Measurements from ENCODE around the gene SVIL. TPM values are rescaled to one million over a fixed set of nuclear protein-coding genes. Genes with fewer than 3 reads are reported as not detected.

The SVIL gene
- total RNA-seq, 2 donors from 2014 or later, result 349 to 483 TPM

DNA sequence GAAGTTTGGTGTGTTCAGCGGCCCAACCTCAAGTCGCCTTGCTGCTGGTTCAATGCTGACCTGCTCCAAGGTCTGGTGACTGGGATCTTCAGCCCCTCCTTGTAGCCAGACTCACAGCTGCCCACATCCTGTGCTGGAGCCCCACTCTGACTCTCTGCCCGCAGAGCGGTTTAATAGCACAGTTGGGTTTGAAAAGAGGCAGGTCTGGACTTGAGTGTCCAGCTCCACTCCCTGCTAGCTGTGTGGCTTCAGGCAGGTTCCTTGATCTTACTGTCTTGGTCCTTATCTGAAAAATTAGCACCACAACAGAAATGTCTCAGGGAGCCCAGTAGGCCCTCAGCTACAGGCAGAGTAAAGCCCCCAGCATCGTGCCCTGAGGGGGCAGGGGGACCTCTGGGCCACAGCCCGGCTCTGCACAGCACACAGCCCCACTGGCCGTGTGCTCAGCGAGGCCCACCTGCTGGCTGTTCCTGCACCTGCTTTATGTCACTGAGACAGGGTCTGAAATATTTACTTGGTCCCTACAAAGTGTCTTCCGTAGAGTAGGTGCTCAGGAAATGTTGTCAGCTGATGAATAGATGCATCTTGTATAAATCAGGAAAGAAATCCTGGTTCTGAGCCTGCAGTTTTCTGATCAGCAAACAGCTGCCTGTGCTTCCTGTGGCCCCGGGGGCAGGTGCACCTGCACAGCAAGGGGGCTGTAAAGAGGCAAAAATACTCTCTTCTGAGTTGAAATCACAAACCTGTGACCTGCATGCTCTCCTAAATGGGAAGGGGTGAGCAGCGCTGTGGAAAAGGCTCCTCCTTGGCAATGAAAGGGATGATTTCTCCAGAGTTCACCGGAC, 155.5 kb downstream of the SVIL start:
- Histone ChIP-seq H3K4me1 (ENCODE audit: control insufficient read depth in 1 of 2, low read depth in 2 of 2) (peaks cover 21 to 78% of the 10 kb centered on the region in 2 donors), H3K9me3 (no peaks in the 10 kb centered on the region), H3K27me3 (replicated peaks; ENCODE audit: insufficient read depth) (no peaks in the 10 kb centered on the region), H3K27ac (peak overlapping the region in 1 of 2 donors; percentile 5), H3K4me3 (no peak overlapping the region), H3K36me3 (peaks cover 24% of the 10 kb centered on the region)
- DNase-seq (ENCODE audit: low spot score) (no peak), ATAC-seq (ENCODE audit: insufficient number of reproducible peaks, low FRiP score, low read depth) (no peak)
- TF ChIP-seq CTCF (IDR thresholded peaks at IDR 0.05), result no peak

- H3K4me1 ChIP-seq (ENCODE audit: control insufficient read depth in 1 of 2, low read depth in 2 of 2), result peaks cover 9 to 86% of the 10 kb centered on the region in 2 donors
- H3K27me3 ChIP-seq (replicated peaks; ENCODE audit: insufficient read depth), result no peaks in the 10 kb centered on the region
- TF ChIP-seq CTCF (IDR thresholded peaks at IDR 0.05), result no peak
- no peaks in the 10 kb centered on the region for H3K9me3 ChIP-seq
- H3K4me3 ChIP-seq, result no peak overlapping the region
- H3K27ac ChIP-seq, result peak overlapping the region; percentile 52 to 66
- ATAC-seq (ENCODE audit: insufficient number of reproducible peaks, low FRiP score, low read depth), result no peak
- DNase-seq (ENCODE audit: low spot score), result no peak
- peaks cover 47% of the 10 kb centered on the region for H3K36me3 ChIP-seq
These were observed 161.2 kb downstream of the SVIL start for GRCh38 chr10:29473406-29474100.

DNA sequence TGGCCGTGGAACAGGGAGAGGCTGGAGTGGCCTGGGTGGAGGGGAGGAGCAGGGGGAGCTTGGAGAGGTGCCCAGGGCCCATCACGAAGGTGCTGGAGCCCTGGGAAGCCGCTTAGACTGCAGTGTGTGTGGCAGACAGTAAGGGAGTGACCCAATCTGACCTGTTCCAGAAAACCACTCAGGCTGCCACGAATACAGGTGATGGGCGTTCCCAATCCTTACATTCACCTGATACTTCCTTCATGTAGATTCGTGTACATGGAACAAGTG, 161.7 kb downstream of the SVIL start:
- no peak for TF ChIP-seq CTCF (IDR thresholded peaks at IDR 0.05)
- peak overlapping the region; percentile 46 to 66 for H3K27ac ChIP-seq
- H3K27me3 ChIP-seq (replicated peaks; ENCODE audit: insufficient read depth), result no peaks in the 10 kb centered on the region
- ATAC-seq (ENCODE audit: insufficient number of reproducible peaks, low FRiP score, low read depth) (no peak), DNase-seq (ENCODE audit: low spot score) (no peak)
- H3K36me3 ChIP-seq, result peaks cover 50% of the 10 kb centered on the region
- peaks cover 9 to 81% of the 10 kb centered on the region in 2 donors for H3K4me1 ChIP-seq (ENCODE audit: control insufficient read depth in 1 of 2, low read depth in 2 of 2)
- no peaks in the 10 kb centered on the region for H3K9me3 ChIP-seq
- no peak overlapping the region for H3K4me3 ChIP-seq

- Histone ChIP-seq H3K36me3 (peaks cover 52% of the 10 kb centered on the region), H3K9me3 (no peaks in the 10 kb centered on the region), H3K27ac (peak overlapping the region; percentile 66 to 69), H3K4me3 (no peak overlapping the region), H3K4me1 (ENCODE audit: control insufficient read depth in 1 of 2, low read depth in 2 of 2) (peaks cover 9 to 76% of the 10 kb centered on the region in 2 donors), H3K27me3 (replicated peaks; ENCODE audit: insufficient read depth) (no peaks in the 10 kb centered on the region)
- ATAC-seq (ENCODE audit: insufficient number of reproducible peaks, low FRiP score, low read depth) (no peak), DNase-seq (ENCODE audit: low spot score) (no peak)
- no peak for TF ChIP-seq CTCF (IDR thresholded peaks at IDR 0.05)
These were observed 162.3 kb downstream of the SVIL start for GRCh38 chr10:29472301-29473086.

DNA sequence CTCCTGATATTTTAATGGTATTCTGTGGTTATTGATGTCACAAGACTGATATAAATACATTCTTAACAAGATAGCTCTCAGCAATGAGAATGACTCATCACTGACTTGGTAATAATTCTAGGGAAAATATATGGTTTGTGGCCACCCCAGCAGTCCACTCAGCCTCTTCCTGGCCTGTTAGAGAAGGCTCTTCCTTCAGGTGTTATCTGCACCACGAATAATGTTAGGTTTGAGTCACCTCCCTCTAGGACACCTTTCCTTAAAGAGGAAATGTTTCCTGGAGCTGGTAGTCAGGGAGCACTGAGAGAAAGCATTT, 163.3 kb downstream of the SVIL start:
- TF ChIP-seq CTCF (IDR thresholded peaks at IDR 0.05), result no peak
- no peak overlapping the region for H3K4me3 ChIP-seq
- H3K36me3 ChIP-seq, result peaks cover 57% of the 10 kb centered on the region
- peaks cover 9 to 67% of the 10 kb centered on the region in 2 donors for H3K4me1 ChIP-seq (ENCODE audit: control insufficient read depth in 1 of 2, low read depth in 2 of 2)
- DNase-seq (ENCODE audit: low spot score) (no peak), ATAC-seq (ENCODE audit: insufficient number of reproducible peaks, low FRiP score, low read depth) (no peak)
- H3K27ac ChIP-seq, result peak overlapping the region; percentile 46 to 69
- H3K9me3 ChIP-seq, result no peaks in the 10 kb centered on the region
- no peaks in the 10 kb centered on the region for H3K27me3 ChIP-seq (replicated peaks; ENCODE audit: insufficient read depth)

All from thoracic aorta (tissue), 2 donors.